Astrocyte of the spinal cord (primary cell): ENCODE measurements around the gene SDSL.

Source experiments
- DNase-seq: peaks from one replicate; pipeline ENCODE4 v3.0.0; 2011; ENCODE audit warnings: low read depth, low spot score
- H3K4me3 ChIP-seq: 2 replicates; pipeline ENCODE4 v1.5.1; 2011; ENCODE audit warnings: low read depth, mild to moderate bottlenecking, low read length, moderate library complexity
- CTCF ChIP-seq: IDR thresholded peaks from 2 replicates; pipeline ENCODE4 v1.5.1; 2012; ENCODE audit warnings: low read depth, mild to moderate bottlenecking, low read length, inconsistent platforms
- in situ Hi-C: cut with HindIII; loops from 2 replicates; pipeline ENCODE4 v1.10.0; 2017; ENCODE audit warnings: low sequenced_read_pairs

SDSL gene

DNA sequence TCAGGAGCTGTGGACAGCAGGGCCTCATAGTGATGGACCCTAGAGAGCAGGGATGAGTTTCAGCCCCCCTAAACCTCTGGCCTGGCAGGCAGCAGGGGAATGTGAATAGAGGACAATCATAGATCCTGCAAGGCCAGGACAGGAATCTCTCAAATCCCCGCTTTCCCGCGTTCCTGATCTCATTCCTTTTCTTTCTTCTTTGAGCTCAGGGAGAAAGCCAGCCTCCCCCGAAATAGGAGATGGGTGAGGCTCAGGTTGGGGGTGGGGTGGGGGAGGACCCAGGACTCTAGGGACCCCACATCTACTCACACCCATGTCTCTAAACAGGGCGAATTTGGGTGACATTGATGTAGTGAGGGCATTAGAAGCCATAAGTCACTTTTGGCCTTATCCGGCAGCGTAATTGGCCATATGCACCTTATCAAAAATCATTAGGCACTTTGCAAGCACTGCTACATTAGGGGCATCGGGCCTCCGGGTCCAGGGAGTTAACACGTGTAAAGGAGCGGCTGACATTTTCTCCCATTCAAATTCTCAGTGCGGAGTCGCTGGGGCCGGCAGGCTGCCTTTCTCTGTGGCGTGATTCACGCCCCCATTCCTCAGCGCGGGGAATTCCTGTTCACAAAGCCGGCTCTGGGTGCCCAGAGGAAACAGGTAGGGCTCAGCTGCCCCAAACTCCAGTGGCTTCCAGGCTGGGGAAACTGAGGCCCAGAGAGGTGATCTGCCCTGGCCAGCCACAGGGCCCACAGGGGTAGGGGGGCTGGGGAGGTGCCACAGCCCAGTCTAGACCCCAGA is 48.0 kb downstream of the SDSL start:
- no peak overlapping the region for H3K4me3 ChIP-seq
- in situ Hi-C loops = no loop called here
- DNase-seq = no peak
- no peak for TF ChIP-seq CTCF

DNA sequence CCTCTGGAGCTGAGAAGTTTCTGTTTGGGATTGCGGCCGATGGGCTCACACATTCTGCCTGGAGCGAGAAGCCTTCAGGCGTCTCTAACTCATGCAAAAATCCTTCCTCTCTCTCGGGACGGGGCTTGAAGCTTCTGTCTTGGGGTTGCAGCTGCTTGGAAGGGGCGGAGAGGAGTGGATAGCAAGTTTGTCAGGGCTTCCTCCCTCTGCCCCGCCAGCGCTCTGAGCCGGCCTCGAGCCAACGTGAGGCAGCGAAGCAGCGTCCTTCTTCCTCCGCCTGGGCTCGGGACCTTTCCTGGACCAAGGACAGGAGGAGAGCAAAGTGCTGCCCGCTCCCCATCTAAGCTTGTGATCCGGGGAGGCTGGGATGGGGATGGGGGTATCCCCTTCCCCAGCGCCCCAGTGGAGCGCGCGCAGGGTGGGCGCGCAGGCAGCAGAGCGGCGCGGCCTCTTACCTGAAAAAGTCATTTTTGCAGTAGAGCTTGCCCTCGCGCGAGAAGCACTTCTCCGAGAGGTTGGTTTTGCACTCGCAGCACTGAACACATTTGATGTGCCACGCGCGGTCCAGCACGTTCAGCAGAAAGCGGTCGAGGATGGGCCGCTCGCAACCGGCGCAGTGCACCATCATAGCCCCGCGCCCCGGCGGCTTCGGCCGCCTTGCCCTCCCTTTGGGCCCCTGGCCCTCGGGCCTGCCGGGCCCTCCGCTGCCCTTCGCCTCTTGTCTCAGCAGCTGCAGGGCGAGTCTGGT is 48.9 kb downstream of the SDSL start:
- no peak for DNase-seq
- no peak for TF ChIP-seq CTCF
- in situ Hi-C loops = no loop called here
- H3K4me3 ChIP-seq = no peak overlapping the region

- in situ Hi-C loops = no loop called here
- no peak for DNase-seq
- H3K4me3 ChIP-seq = no peak within 1 kb of the TSS
- no peak for TF ChIP-seq CTCF
Observed at GRCh38 chr12:113471619-113472171, 49.5 kb downstream of the SDSL start, which contains the start of gene LHX5. Gene LHX5 (minus strand): TSS chr12:113471871. CDS start chr12:113471498, 373 bp downstream.

GRCh38 chr12:113472191-113473121 is 50.3 kb downstream of the SDSL start:
- in situ Hi-C loops = no loop called here
- no peak for TF ChIP-seq CTCF
- no peak for DNase-seq
- no peak overlapping the region for H3K4me3 ChIP-seq

DNA sequence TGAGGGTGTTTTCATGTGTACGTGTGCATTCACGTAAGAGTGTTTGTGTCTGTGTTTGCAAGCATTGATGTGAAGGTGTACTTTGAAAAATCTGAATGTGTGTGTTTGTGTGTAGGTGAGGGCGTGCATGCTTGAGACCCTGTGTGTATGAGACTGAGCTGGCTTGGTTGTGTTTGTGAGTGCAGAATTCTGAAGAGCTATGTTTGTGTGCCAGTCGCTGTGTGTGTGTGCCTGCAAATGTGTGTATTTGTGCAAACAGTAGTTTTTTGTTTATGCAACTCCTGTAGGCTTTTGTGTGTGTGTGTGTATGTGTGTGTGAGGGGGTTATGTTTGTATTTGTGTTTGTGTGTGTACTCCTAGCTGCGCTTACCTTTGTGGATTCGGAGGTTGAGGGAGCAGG is 51.2 kb downstream of the SDSL start:
- DNase-seq = no peak
- no peak for TF ChIP-seq CTCF
- H3K4me3 ChIP-seq = no peak overlapping the region
- in situ Hi-C loops = no loop called here

DNA sequence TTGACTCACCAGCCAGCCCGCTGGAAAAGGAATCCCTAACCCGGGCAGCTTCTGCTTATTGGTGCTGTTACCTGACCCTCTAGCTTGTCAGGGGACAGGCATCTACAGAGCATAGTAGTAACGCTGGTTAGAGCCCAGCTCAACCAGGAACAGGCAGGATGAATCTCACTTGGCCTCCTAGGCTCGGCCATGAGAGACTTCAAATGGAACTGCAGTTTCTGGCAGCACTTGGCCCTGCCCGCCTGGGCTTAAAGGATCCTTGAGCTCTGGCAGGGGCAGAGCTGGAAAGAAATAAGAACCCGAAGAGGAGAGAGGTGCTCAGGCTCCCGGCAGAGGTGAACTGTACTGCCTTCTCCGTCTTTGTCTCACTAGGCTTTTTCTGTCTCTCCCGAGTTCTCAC is 51.8 kb downstream of the SDSL start:
- in situ Hi-C loops = no loop called here
- no peak for TF ChIP-seq CTCF
- no peak overlapping the region for H3K4me3 ChIP-seq
- DNase-seq = no peak
